T-helper 17 cell (primary cell): ENCODE measurements around the gene KCTD13. TPM values are rescaled to one million over a fixed set of nuclear protein-coding genes. Genes with fewer than 3 reads are reported as not detected.

Experiments used
- ATAC-seq: fragments of 150-1000 bp; cut with Tn5 transposase; 2 replicates; pipeline ENCODE4 v1.10.0; 2021; ENCODE audit warnings: mild to moderate bottlenecking, moderate library complexity
- DNase-seq, 3 donors: peaks; one replicate each; pipeline versions ENCODE4 v3.0.0 to v3.0.0-alpha.2; 2020 to 2021
- H3K9me3 ChIP-seq: one replicate; pipeline ENCODE4 v1.7.0; 2013; ENCODE audit warnings: low read length, mild to moderate bottlenecking; ENCODE audit not compliant: control insufficient read depth, poor library complexity, severe bottlenecking
- H3K27ac Mint-ChIP-seq: one replicate; pipeline ENCODE4 v1.8.0; 2022; ENCODE audit warnings: mild to moderate bottlenecking, moderate library complexity, mixed read lengths
- H3K27me3 Mint-ChIP-seq: one replicate; pipeline ENCODE4 v1.8.0; 2022; ENCODE audit warnings: mixed read lengths
- H3K36me3 Mint-ChIP-seq: one replicate; pipeline ENCODE4 v1.8.0; 2022; ENCODE audit warnings: low read depth, mixed read lengths
- H3K4me1 Mint-ChIP-seq: one replicate; pipeline ENCODE4 v1.8.0; 2022; ENCODE audit warnings: mild to moderate bottlenecking, mixed read lengths
- H3K4me3 Mint-ChIP-seq: one replicate; pipeline ENCODE4 v1.8.0; 2022; ENCODE audit warnings: mild to moderate bottlenecking, moderate library complexity, mixed read lengths
- total RNA-seq, 4 donors: library from RNA in 2 of 4; stranded (reverse) in 2 of 4; gene quantifications; one replicate each; pipeline ENCODE4 v1.2.3 and lab custom pipeline; 2022 to 2026

Gene KCTD13
- total RNA-seq, result 10 to 100 TPM; 44.1 to 48.4 TPM
- total RNA-seq (lab: John Stamatoyannopoulos, UW), result 19.1 to 20.9 reads per million in 2 donors

GRCh38 chr16:29925781-29926710 is at the start of gene KCTD13:
Gene KCTD13 (minus strand): TSS chr16:29926226. CDS start chr16:29926033, 193 bp downstream.
- Mint-ChIP-seq H3K4me3 (peak within 1 kb of the TSS; percentile 98), H3K4me1 (peaks cover 29% of the 10 kb centered on the region), H3K27ac (peak within 1 kb of the TSS; percentile 98), H3K36me3 (peaks cover under 1% of the 10 kb centered on the region), H3K27me3 (no peaks in the 10 kb centered on the region)
- H3K9me3 ChIP-seq, result no peaks in the 10 kb centered on the region
- ATAC-seq (peak; percentile 93), DNase-seq (peak; percentile 84 to 91 (median 90))

- H3K9me3 ChIP-seq, result no peaks in the 10 kb centered on the region
- Mint-ChIP-seq H3K4me1 (peaks cover 30% of the 10 kb centered on the region), H3K27me3 (no peaks in the 10 kb centered on the region), H3K36me3 (peaks cover 4% of the 10 kb centered on the region), H3K27ac (peak overlapping the region; percentile 92), H3K4me3 (peak overlapping the region; percentile 98)
- DNase-seq (no peak), ATAC-seq (no peak)
Measured at GRCh38 chr16:29975134-29975538, 49.1 kb upstream of the KCTD13 start.

- ATAC-seq, result no peak
- DNase-seq, result no peak
- peaks cover 30% of the 10 kb centered on the region for H3K4me1 Mint-ChIP-seq
- no peaks in the 10 kb centered on the region for H3K9me3 ChIP-seq
- H3K27ac Mint-ChIP-seq, result peak overlapping the region; percentile 92
- peaks cover 3% of the 10 kb centered on the region for H3K36me3 Mint-ChIP-seq
- no peaks in the 10 kb centered on the region for H3K27me3 Mint-ChIP-seq
- peak overlapping the region; percentile 98 for H3K4me3 Mint-ChIP-seq
Measured at GRCh38 chr16:29974291-29975133, 48.5 kb upstream of the KCTD13 start.

GRCh38 chr16:29973384-29974246 is 47.6 kb upstream of the KCTD13 start, which contains the start of gene TAOK2:
Gene TAOK2 (plus strand): TSS chr16:29973868. CDS start chr16:29977773, 3,905 bp downstream.
- peaks cover 2% of the 10 kb centered on the region for H3K36me3 Mint-ChIP-seq
- H3K27me3 Mint-ChIP-seq, result no peaks in the 10 kb centered on the region
- peak; percentile 81 to 93 (median 92) for DNase-seq
- peaks cover 33% of the 10 kb centered on the region for H3K4me1 Mint-ChIP-seq
- H3K4me3 Mint-ChIP-seq, result peak within 1 kb of the TSS; percentile 98
- H3K27ac Mint-ChIP-seq, result peak within 1 kb of the TSS; percentile 92
- H3K9me3 ChIP-seq, result no peaks in the 10 kb centered on the region
- peak; percentile 94 for ATAC-seq

GRCh38 chr16:29972992-29973383 is 47.0 kb upstream of the KCTD13 start:
- no peaks in the 10 kb centered on the region for H3K9me3 ChIP-seq
- Mint-ChIP-seq H3K4me3 (peak overlapping the region; percentile 98), H3K27me3 (no peaks in the 10 kb centered on the region), H3K36me3 (peaks cover 4% of the 10 kb centered on the region), H3K4me1 (peaks cover 33% of the 10 kb centered on the region), H3K27ac (peak overlapping the region; percentile 92)
- DNase-seq (no peak), ATAC-seq (no peak)

- H3K27ac Mint-ChIP-seq, result no peak overlapping the region
- peaks cover 33% of the 10 kb centered on the region for H3K4me1 Mint-ChIP-seq
- no peak for DNase-seq
- no peaks in the 10 kb centered on the region for H3K9me3 ChIP-seq
- no peaks in the 10 kb centered on the region for H3K27me3 Mint-ChIP-seq
- ATAC-seq, result no peak
- H3K36me3 Mint-ChIP-seq, result peaks cover 4% of the 10 kb centered on the region
- peak overlapping the region; percentile 98 for H3K4me3 Mint-ChIP-seq
Measured at GRCh38 chr16:29972500-29972899, 46.5 kb upstream of the KCTD13 start.

GRCh38 chr16:29971304-29971703 is 45.3 kb upstream of the KCTD13 start:
- ATAC-seq (no peak), DNase-seq (no peak)
- H3K9me3 ChIP-seq, result no peaks in the 10 kb centered on the region
- peaks cover 4% of the 10 kb centered on the region for H3K36me3 Mint-ChIP-seq
- no peak overlapping the region for H3K27ac Mint-ChIP-seq
- H3K4me3 Mint-ChIP-seq, result no peak overlapping the region
- no peaks in the 10 kb centered on the region for H3K27me3 Mint-ChIP-seq
- peaks cover 28% of the 10 kb centered on the region for H3K4me1 Mint-ChIP-seq

GRCh38 chr16:29968205-29968604 is 42.2 kb upstream of the KCTD13 start:
- Mint-ChIP-seq H3K4me3 (no peak overlapping the region), H3K27me3 (no peaks in the 10 kb centered on the region), H3K4me1 (peaks cover 11% of the 10 kb centered on the region), H3K36me3 (peaks cover 4% of the 10 kb centered on the region), H3K27ac (no peak overlapping the region)
- no peak for DNase-seq
- ATAC-seq, result no peak
- no peaks in the 10 kb centered on the region for H3K9me3 ChIP-seq

- peaks cover 20% of the 10 kb centered on the region for H3K4me1 Mint-ChIP-seq
- peak overlapping the region; percentile 89 for H3K27ac Mint-ChIP-seq
- no peaks in the 10 kb centered on the region for H3K27me3 Mint-ChIP-seq
- H3K9me3 ChIP-seq, result no peaks in the 10 kb centered on the region
- ATAC-seq (no peak), DNase-seq (no peak)
- H3K36me3 Mint-ChIP-seq, result no peaks in the 10 kb centered on the region
- peak overlapping the region; percentile 92 for H3K4me3 Mint-ChIP-seq
Measured at GRCh38 chr16:29963021-29963743, 37.2 kb upstream of the KCTD13 start.

- Mint-ChIP-seq H3K27me3 (no peaks in the 10 kb centered on the region), H3K27ac (peak overlapping the region; percentile 89), H3K4me1 (peaks cover 20% of the 10 kb centered on the region), H3K36me3 (no peaks in the 10 kb centered on the region), H3K4me3 (peak overlapping the region; percentile 92)
- ATAC-seq (no peak), DNase-seq (no peak)
- no peaks in the 10 kb centered on the region for H3K9me3 ChIP-seq
Measured at GRCh38 chr16:29962344-29962994, 36.4 kb upstream of the KCTD13 start.

- no peaks in the 10 kb centered on the region for H3K36me3 Mint-ChIP-seq
- peak; percentile 95 to 97 (median 97) for DNase-seq
- peaks cover 18% of the 10 kb centered on the region for H3K4me1 Mint-ChIP-seq
- H3K9me3 ChIP-seq, result no peaks in the 10 kb centered on the region
- peak within 1 kb of the TSS; percentile 89 for H3K27ac Mint-ChIP-seq
- H3K27me3 Mint-ChIP-seq, result no peaks in the 10 kb centered on the region
- H3K4me3 Mint-ChIP-seq, result peak within 1 kb of the TSS; percentile 92
- peak; percentile 87 for ATAC-seq
Measured at GRCh38 chr16:29961479-29962343, 35.7 kb upstream of the KCTD13 start, which contains the start of gene TMEM219. Gene TMEM219 (plus strand): TSS chr16:29962079. CDS start chr16:29963144, 1,065 bp downstream.
